T-helper 1 cell (primary cell): Measurements from ENCODE around the gene GALNT13.

Experiments used
- DNase-seq, 5 donors: peaks; one replicate each; pipeline ENCODE4 v3.0.0-alpha.2; 2012 to 2020

GALNT13 gene

GRCh38 chr2:154495455-154495868 is 623.7 kb downstream of the GALNT13 start:
- DNase-seq, result no peak

- no peak for DNase-seq
Observed at GRCh38 chr2:154497019-154497418, 625.3 kb downstream of the GALNT13 start.
